Activated CD4-positive, alpha-beta T cell treated with anti-CD3 and anti-CD28 coated beads, Interleukin-2, amount 50 U/mL, for 4 hours (primary cell): ENCODE data around the gene ZNF41.

Experiments
- DNase-seq, 2 experiments: peaks; one replicate each; pipeline ENCODE4 v3.0.0-alpha.2; 2020

Gene ZNF41

GRCh38 chrX:47489507-47490275, 6.7 kb upstream of the ZNF41 start:
- no peak for DNase-seq

GRCh38 chrX:47484885-47485284, 1.9 kb upstream of the ZNF41 start:
- no peak for DNase-seq

DNA sequence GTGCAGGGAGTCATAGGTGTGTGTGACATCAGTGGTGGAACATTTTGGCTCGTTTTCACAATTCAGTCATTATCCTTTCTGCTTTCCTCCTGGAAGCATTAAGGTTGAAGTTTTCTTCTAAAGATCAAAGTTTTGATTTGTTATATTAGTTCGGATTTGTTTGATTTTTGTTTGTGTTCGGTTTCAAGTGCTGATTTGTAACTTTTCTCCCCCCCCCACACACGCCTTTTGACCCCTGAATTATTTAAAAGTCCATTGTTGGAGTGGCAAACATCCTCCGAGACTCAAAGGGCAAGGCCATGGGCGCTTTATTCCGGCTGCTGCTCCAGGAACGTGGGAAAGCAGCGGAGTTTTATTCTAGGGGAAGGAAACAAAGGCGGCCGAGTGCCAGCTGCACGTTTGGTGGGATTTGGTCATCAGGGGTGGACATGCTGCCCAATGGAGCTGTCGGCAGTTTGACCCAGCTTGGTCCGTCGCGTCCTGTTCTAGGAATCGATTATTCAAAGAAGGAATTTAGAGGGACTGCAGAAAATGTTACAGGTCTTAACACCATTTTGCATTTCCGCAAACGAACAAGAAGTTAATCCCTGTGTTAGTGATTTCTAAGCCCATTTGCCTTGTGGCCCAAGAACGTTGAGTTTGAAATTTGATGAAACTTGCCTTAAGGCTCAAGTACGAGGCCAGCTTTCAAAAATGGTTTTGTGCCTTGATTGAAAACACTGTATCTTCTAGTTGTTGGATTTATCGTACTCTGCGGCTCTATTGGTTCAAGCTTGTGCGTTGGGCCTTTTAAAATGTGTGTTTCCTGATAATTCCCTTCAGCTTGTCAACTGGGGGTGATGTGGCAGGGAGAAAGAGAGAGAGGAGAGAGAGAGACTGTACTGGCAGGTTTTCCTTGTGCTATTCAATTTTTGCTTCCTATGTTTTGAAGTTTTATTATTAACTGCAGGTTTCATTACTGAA, 565 bp upstream of the ZNF41 start:
- no peak for DNase-seq

DNA sequence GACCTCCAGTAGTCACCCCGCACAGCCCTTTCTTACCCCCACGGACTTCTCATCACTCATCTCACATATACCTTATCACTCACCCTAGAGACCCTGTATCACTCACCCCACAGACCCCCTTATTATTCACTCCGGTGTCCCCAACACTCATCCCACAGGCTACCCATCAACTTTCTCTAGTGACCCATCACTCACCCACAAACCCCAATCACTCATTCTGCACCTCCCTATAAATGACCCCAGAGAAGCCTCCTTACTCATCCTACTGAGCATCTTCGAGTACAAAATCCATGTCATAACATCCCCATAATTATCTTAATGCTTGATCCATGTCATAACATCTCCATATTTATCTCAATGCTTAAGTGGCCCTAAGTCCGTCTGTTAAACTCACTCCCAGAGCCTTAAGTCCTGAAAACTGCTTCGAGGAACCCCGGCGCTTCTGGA, 934 bp downstream of the ZNF41 start:
- no peak for DNase-seq

DNA sequence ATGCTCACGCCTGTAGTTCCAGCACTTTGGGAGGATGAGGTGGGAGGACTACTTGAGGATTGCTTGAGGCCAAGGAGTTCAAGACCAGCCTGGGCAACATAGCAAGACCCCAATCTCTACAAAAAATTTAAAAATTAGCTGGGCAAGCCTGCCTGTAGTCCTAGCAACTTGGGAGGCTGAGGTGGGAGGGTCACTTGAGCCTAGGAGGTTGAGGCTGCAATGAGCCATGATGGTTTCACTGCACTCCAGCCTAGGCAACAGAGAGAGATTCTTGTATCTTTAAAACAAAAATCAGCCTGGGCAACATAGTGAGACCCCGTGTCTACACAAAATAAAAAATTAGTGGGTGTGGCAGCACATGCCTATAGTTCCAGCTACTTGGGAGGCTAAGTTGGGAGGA, 1.9 kb downstream of the ZNF41 start:
- DNase-seq, result no peak

DNA sequence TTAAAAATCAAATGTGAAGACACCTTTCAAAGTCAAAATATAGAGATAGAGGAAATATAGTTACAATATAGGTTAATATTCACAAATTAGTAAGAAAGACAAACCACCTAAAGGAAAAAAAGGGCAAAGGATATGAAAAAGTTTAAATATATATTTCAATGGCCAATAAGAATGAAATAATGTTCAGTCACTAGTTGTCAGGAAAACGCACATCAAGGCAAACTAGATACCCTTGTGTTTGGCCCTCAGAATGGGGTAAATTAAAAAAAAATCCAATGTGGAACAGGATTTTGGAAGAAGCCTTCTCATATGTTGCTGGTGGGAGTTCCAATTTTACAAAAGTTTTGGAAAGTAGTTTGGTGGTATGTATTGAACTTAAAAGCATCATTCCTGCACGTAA, 2.4 kb downstream of the ZNF41 start:
- DNase-seq, result no peak

- DNase-seq, result no peak
These were observed 7.5 kb downstream of the ZNF41 start for GRCh38 chrX:47475476-47475875.

GRCh38 chrX:47467106-47467505, 15.9 kb downstream of the ZNF41 start:
- no peak for DNase-seq

DNA sequence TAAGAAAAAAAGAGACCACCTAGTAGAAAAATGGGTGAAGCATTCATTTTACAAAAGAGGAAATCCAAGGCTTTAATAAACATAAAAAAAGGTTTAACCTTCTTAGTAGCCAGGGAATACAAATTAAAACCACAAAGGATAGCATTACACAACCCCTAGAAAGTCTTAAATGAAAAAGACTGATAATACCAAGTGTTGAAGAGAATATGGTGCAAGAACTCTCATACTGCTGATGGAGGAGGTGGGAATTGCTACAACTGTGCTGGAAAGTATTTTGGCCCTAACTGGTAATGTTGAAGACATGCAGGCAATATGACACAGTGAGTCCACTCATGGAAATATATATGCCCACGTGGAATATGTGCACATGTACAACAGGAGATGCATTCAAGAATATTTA, 22.5 kb downstream of the ZNF41 start:
- DNase-seq, result no peak

GRCh38 chrX:47458528-47458927, 24.5 kb downstream of the ZNF41 start:
- DNase-seq, result no peak

GRCh38 chrX:47456080-47456479, 26.9 kb downstream of the ZNF41 start:
- DNase-seq, result no peak

- DNase-seq, result no peak
These were observed 30.9 kb downstream of the ZNF41 start for GRCh38 chrX:47452112-47452511.

- DNase-seq, result no peak
These were observed 34.7 kb downstream of the ZNF41 start for GRCh38 chrX:47448165-47448806.

DNA sequence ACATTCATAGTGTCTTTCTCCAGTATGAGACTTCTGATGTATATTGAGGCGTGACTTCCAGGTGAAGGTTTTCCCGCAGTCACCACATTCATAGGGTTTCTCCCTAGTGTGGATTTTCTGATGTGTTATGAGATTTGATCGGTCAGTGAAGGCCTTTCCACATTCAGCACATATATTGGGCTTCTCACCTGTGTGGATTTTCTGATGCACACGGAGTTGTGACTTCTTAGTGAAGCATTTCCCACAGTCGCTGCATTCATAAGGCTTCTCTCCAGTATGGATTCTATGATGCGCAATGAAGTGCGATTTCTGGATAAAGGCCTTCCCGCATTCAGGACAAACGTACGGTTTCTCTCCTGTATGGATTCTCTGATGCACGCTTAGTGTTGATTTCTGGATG, 35.4 kb downstream of the ZNF41 start:
- DNase-seq, result no peak

GRCh38 chrX:47446971-47447370, 36.1 kb downstream of the ZNF41 start:
- no peak for DNase-seq

DNA sequence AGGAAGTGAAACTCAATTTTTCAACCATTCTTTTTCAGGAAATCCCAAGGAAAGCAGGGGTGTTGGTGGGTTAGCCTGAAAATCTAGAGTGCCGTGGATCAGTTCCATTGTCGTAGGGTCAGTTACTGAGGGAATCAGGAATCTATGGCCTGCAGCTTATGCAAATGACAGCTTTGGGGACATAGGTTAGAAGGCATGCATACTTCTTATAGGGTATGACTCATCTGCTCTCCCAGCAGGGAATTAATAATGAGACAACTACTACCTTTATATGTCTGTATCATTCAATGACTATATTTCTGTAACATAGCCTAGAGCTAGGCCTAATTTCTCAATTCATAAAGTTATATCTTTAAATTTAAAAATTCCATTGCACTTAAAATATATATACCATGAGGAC, 36.6 kb downstream of the ZNF41 start:
- no peak for DNase-seq

DNA sequence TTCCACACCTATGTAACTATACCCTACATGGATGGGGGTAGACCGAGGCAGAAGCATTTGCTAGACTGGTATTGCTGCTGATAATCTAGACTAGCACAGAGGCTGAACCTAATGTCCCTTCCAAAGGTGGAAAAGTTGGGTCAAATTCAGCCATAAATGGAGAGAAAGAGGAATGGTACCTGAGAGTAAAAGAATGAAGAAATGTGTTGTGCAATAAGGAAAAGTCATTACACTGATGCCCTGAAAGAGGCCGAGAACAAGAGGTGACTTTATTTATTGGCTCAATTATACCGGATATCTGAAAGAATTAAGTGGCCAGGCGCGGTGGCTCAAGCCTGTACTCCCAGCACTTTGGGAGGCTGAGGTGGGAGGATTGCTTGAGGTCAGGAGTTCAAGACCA, 52.1 kb downstream of the ZNF41 start:
- DNase-seq, result no peak

DNA sequence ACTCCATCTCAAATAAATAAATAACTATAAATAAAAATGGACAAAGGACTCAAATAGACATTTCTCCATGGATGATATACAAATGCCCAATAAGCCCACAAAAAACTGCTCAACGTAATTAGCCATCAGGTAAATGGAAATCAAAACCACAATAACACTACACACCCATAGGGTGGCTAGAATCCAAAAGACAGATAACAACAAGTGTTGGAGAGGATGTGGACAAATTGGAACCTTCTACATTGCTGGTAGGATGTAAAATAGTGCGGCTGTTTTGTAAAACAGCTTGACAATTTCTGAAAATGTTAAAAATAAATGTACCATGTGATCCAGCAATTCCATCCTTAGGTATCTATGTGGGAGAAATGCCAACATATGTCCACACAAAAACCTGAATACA, 60.6 kb downstream of the ZNF41 start:
- DNase-seq, result no peak

DNA sequence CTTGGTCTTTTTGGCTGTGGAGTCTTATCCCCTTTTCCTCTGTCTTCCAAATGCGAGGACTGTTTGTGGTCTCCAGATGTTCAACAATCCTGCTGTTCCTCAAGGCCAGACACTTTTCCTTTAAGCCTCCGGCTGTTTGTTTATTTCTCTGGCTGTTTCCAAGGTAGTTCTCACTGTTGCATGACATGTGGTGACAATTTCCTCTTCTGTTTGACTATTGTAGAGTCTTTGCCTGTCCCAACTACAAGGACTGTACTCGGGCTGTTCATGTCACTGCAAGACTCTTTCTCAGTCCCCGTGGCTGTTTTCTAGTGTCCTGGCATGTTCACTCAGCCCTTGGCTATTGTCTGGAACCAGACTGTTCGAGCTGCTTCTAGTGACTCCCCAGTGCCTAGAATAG, 62.1 kb downstream of the ZNF41 start:
- DNase-seq, result no peak

DNA sequence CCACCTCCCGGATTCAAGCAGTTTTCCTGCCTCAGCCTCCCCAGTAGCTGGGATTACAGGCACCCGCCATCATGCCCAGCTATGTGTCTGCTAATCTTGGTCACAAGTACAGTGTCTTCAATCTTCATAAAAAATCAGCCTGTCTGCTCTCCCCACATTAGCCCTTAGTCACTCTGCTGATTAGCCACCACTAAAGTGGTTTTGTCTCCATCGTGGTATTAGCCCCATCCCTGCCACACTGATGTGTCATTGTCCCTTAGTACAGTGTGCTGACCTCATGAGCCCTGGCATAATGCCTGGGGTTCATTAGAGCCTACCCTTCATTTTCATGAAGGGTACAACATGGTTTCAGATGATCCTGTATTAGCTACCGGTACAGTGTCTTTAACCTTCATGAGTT, 62.8 kb downstream of the ZNF41 start:
- no peak for DNase-seq

GRCh38 chrX:47413179-47413594, 69.8 kb downstream of the ZNF41 start:
- DNase-seq, result no peak
